K562 (cell line): Measurements from ENCODE around the gene NEURL2. TPM values are rescaled to one million over a fixed set of nuclear protein-coding genes. Genes with fewer than 3 reads are reported as not detected.

Source experiments
- CBX1 ChIP-seq: sonication (generic); IDR thresholded peaks from 2 replicates; pipeline ENCODE4 v1.6.1; 2016; ENCODE audit warnings: antibody characterized with exemption, low read depth, mild to moderate bottlenecking
- ELF2 ChIP-seq: fragments of 250-450 bp; sonication (Bioruptor Pico); IDR thresholded peaks from 2 replicates; pipeline ENCODE4 v1.5.0; 2021; ENCODE audit warnings: mild to moderate bottlenecking
- HCFC1 ChIP-seq: IDR thresholded peaks from 2 replicates; pipeline ENCODE4 v1.6.1; 2012; ENCODE audit warnings: low read depth, low read length, improper control_type of control experiment
- MAFG ChIP-seq: fragments of 450-650 bp; conservative IDR thresholded peaks from 2 replicates; pipeline ENCODE4 v1.6.1; 2016; ENCODE audit warnings: missing genetic modification characterization, missing compliant biosample characterization
- MCM3 ChIP-seq: fragments of 450-650 bp; IDR thresholded peaks from 2 replicates; pipeline ENCODE4 v1.6.1; 2016
- MEF2A ChIP-seq: IDR thresholded peaks from 2 replicates; pipeline ENCODE4 v1.6.1; 2011; ENCODE audit warnings: low read depth, mild to moderate bottlenecking, low read length, moderate library complexity; ENCODE audit not compliant: control insufficient read depth
- MITF ChIP-seq: IDR thresholded peaks from 2 replicates; pipeline ENCODE4 v1.6.1; 2014; ENCODE audit warnings: antibody characterized with exemption
- PHF20 ChIP-seq: fragments of 450-650 bp; IDR thresholded peaks from 2 replicates; pipeline ENCODE4 v1.6.1; 2018; ENCODE audit not compliant: partially characterized antibody
- PYGO2 ChIP-seq: fragments of 450-650 bp; IDR thresholded peaks from 2 replicates; pipeline ENCODE4 v1.6.1; 2016; ENCODE audit warnings: mild to moderate bottlenecking, missing genetic modification characterization, moderate library complexity, missing compliant biosample characterization
- RHOXF2B ChIP-seq: fragments of 250-450 bp; sonication (Bioruptor Pico); conservative IDR thresholded peaks from 2 replicates; pipeline ENCODE4 v1.5.1; 2021
- SMAD2 ChIP-seq: fragments of 150-350 bp; IDR thresholded peaks from 2 replicates; pipeline ENCODE4 v1.6.1; 2014; ENCODE audit warnings: low read depth, mild to moderate bottlenecking, low read length
- SRF ChIP-seq, 2 experiments: fragments of 250-450, 450-650 bp in 1 of 2; sonication (Bioruptor Pico) in 1 of 2; sonication (generic) in 1 of 2; formaldehyde crosslinking; IDR thresholded peaks; 2 replicates each; pipeline versions ENCODE4 v1.5.0 to v1.5.1; 2020 to 2022; ENCODE audit warnings: mild to moderate bottlenecking in 1 of 2, missing genetic modification reagents in 1 of 2
- TCFL5 ChIP-seq: fragments of 250-450 bp; sonication (Bioruptor Pico); conservative IDR thresholded peaks from 2 replicates; pipeline ENCODE4 v1.6.1; 2021; ENCODE audit warnings: mild to moderate bottlenecking, moderate library complexity, matching md5 sums
- ZBTB49 ChIP-seq: sonication (generic); formaldehyde crosslinking; IDR thresholded peaks from 2 replicates; pipeline ENCODE4 v1.8.0; 2022; ENCODE audit warnings: missing genetic modification reagents, mild to moderate bottlenecking, borderline replicate concordance
- ZBTB9 ChIP-seq: fragments of 450-650 bp; formaldehyde crosslinking; IDR thresholded peaks from 2 replicates; pipeline ENCODE4 v1.4.0; 2020; ENCODE audit warnings: mild to moderate bottlenecking, moderate library complexity
- ZNF12 ChIP-seq: sonication (generic); formaldehyde crosslinking; IDR thresholded peaks from 2 replicates; pipeline ENCODE4 v1.4.0; 2020; ENCODE audit warnings: mild to moderate bottlenecking, missing genetic modification reagents
- ZNF140 ChIP-seq: fragments of 250-450 bp; sonication (Bioruptor Pico); IDR thresholded peaks from 2 replicates; pipeline ENCODE4 v1.8.0; 2021; ENCODE audit warnings: moderate library complexity, mild to moderate bottlenecking, inconsistent platforms
- ZNF3 ChIP-seq: fragments of 250-450 bp; sonication (Bioruptor Pico); IDR thresholded peaks from 2 replicates; pipeline ENCODE4 v1.5.0; 2021; ENCODE audit warnings: mild to moderate bottlenecking, moderate library complexity
- ZNF507 ChIP-seq: conservative IDR thresholded peaks from 2 replicates; pipeline ENCODE4 v1.6.1; 2017; ENCODE audit warnings: missing genetic modification characterization, missing compliant biosample characterization
- ZNF57 ChIP-seq: fragments of 450-650 bp; formaldehyde crosslinking; IDR thresholded peaks from 2 replicates; pipeline ENCODE4 v1.4.0; 2020; ENCODE audit warnings: mild to moderate bottlenecking, moderate library complexity
- ZNF740 ChIP-seq, 3 experiments: fragments of 200-800 bp in 1 of 3; sonication (Bioruptor generic) in 1 of 3; sonication (generic) in 1 of 3; formaldehyde crosslinking in 1 of 3; IDR thresholded peaks; 2 replicates each; pipeline versions ENCODE4 v1.6.1 to v1.8.0; 2016 to 2022; ENCODE audit warnings: mild to moderate bottlenecking in 2 of 3, missing compliant biosample characterization in 2 of 3, missing genetic modification characterization in 2 of 3, missing genetic modification reagents in 1 of 3
- ZNF75A ChIP-seq: fragments of 450-650 bp; formaldehyde crosslinking; IDR thresholded peaks from 2 replicates; pipeline ENCODE4 v1.4.0; 2020; ENCODE audit warnings: mild to moderate bottlenecking
- polyA plus RNA-seq, 8 experiments: library from polyadenylated mRNA; depleted of rRNA in 4 of 8; stranded (reverse) in 5 of 8; unstranded in 3 of 8; fragments of >200 nt; fragmentation: Nextera tagmentation in 2 of 8; fragmentation: Illumina TruSeq in 1 of 8; extraction: Ambion mirVana in 2 of 8; extraction: Trizol in 1 of 8; gene quantifications; 2 replicates each; pipeline versions ENCODE4 v1.2.1 to v1.2.3, GENCODE V29; 2011 to 2014; ENCODE audit warnings: inconsistent platforms in 1 of 8, missing spikeins in 1 of 8
- total RNA-seq, 7 experiments: library from RNA; depleted of rRNA in 6 of 7; stranded (reverse); fragments of >200 nt in 6 of 7; fragmentation: Illumina TruSeq in 2 of 7; extraction: Trizol in 2 of 7; gene quantifications; 2 replicates each; pipeline versions ENCODE4 v1.2.1 to v1.2.3, GENCODE V29; 2011 to 2021; ENCODE audit warnings: low replicate concordance in 1 of 7

NEURL2 gene
- total and polyA plus RNA-seq, 9 of the 15 experiments (the other 6 are each of a cell fraction or from before 2014, with no cell fraction given), result 0.22 to 1.9 (median 0.50) TPM; not detected in 1

- no peak for TF ChIP-seq ZBTB49 (CRISPR knock-in tag)
- TF ChIP-seq ZNF740 (CRISPR knock-in tag; IDR thresholded peaks at IDR 0.05), result peak; percentile 90; the same call in 1 of the 2 replicates
- no peak for TF ChIP-seq ZNF740 (tag; IDR thresholded peaks at IDR 0.05)
- TF ChIP-seq PYGO2 (tag), result no peak
- no peak for TF ChIP-seq RHOXF2B
- no peak for TF ChIP-seq ZNF140
- no peak; the same call in 1 of the 2 replicates for TF ChIP-seq ZBTB9 (CRISPR knock-in tag)
- TF ChIP-seq SRF (CRISPR knock-in tag; IDR thresholded peaks at IDR 0.05), result 0 out of 4 replicates have a peak, but pooled peaks of 1 of the 2 experiments have one; percentile 63
- no peak for TF ChIP-seq SMAD2
- no peak for TF ChIP-seq ZNF3 (CRISPR knock-in tag)
- no peak; the same call in 1 of the 2 replicates for TF ChIP-seq CBX1
- TF ChIP-seq ZNF507 (tag), result no peak
- TF ChIP-seq ELF2 (CRISPR knock-in tag), result peak; percentile 60
- TF ChIP-seq HCFC1, result peak; percentile 43
- no peak for TF ChIP-seq MEF2A
- no peak for TF ChIP-seq ZNF12 (CRISPR knock-in tag)
- no peak for TF ChIP-seq MCM3
- TF ChIP-seq ZNF57 (CRISPR knock-in tag), result 0 out of 2 replicates have a peak, but pooled peaks have one; percentile 35
- TF ChIP-seq TCFL5 (CRISPR knock-in tag), result no peak
- no peak for TF ChIP-seq MAFG (tag)
- no peak for TF ChIP-seq MITF
- TF ChIP-seq ZNF75A (CRISPR knock-in tag), result no peak
- TF ChIP-seq PHF20, result peak; percentile 57
Measured at GRCh38 chr20:45857114-45857881, 33.7 kb downstream of the NEURL2 start, which contains the start of the genes ACOT8 and ZSWIM3 (continued).
